Measurements from ENCODE around the gene SLC27A2. TPM values are rescaled to one million over a fixed set of nuclear protein-coding genes. Genes with fewer than 3 reads are reported as not detected.

The SLC27A2 gene
- total and polyA plus RNA-seq, 2 experiments from 2014 or later = 2.8 to 9.4 TPM

GRCh38 chr15:50176869-50177268 is 5.1 kb upstream of the SLC27A2 start (continued):
- TF ChIP-seq ETS1 (IDR thresholded peaks at IDR 0.05) (no peak), ZNF331 (CRISPR knock-in tag; IDR thresholded peaks at IDR 0.05; ENCODE audit: low read depth) (no peak), POLR2AphosphoS5 (IDR thresholded peaks at IDR 0.05; ENCODE audit: low read depth) (no peak)

- ATAC-seq = no peak
- H3K4me3 Mint-ChIP-seq = no peak overlapping the region
- no peaks in the 10 kb centered on the region; the same call in 2 of the 3 replicates for H3K36me3 Mint-ChIP-seq (ENCODE audit: low read depth)
- Histone ChIP-seq H3K79me2 (replicated peaks; ENCODE audit: insufficient read depth) (no peaks in the 10 kb centered on the region), H3K4me3 (no peak overlapping the region), H3F3A (replicated peaks; ENCODE audit: low read depth) (0 out of 2 replicates have a peak, but pooled peaks cover 3% of the 10 kb centered on the region), H3K4me1 (ENCODE audit: insufficient read depth) (peaks cover 16% of the 10 kb centered on the region), H3K27me3 (ENCODE audit: insufficient read depth) (peaks cover 51% of the 10 kb centered on the region), H3K27ac (ENCODE audit: low read depth) (no peak overlapping the region), H3K4me2 (no peak overlapping the region), H3K9me2 (ENCODE audit: insufficient read depth) (peaks cover 6% of the 10 kb centered on the region; the same call in 1 of the 2 replicates), H2AFZ (0 out of 2 replicates have a peak overlapping the region, but pooled peaks have one; percentile 10), H4K20me1 (replicated peaks; ENCODE audit: insufficient read depth) (no peaks in the 10 kb centered on the region), H3K36me3 (ENCODE audit: insufficient read depth) (no peaks in the 10 kb centered on the region)
- H3K27me3 Mint-ChIP-seq (ENCODE audit: insufficient read depth, low read depth, poor library complexity) = peaks cover 28% of the 10 kb centered on the region
- peaks cover 23% of the 10 kb centered on the region for H3K4me1 Mint-ChIP-seq
- no peaks in the 10 kb centered on the region for H3K9me3 Mint-ChIP-seq
- no peak overlapping the region for H3K27ac Mint-ChIP-seq
- no peak for DNase-seq (ENCODE audit: low spot score)
- TF ChIP-seq NANOG (IDR thresholded peaks at IDR 0.05; ENCODE audit: borderline replicate concordance) (no peak), ZNF462 (CRISPR knock-in tag; IDR thresholded peaks at IDR 0.05) (no peak), ZNF331 (CRISPR knock-in tag; IDR thresholded peaks at IDR 0.05; ENCODE audit: low read depth) (no peak), ETS1 (IDR thresholded peaks at IDR 0.05) (no peak), REST (IDR thresholded peaks at IDR 0.05; ENCODE audit: unreplicated experiment) (no peak), EZH2 (IDR thresholded peaks at IDR 0.05; ENCODE audit: low read depth, unreplicated experiment) (no peak), JUNB (IDR thresholded peaks at IDR 0.05; ENCODE audit: unreplicated experiment) (no peak), CTCF (conservative IDR thresholded peaks at IDR 0.05; ENCODE audit: low read depth in 2 of 2) (no peak), ZNF114 (CRISPR knock-in tag; IDR thresholded peaks at IDR 0.05) (no peak), STAT1 (IDR thresholded peaks at IDR 0.05; ENCODE audit: unreplicated experiment) (no peak), POLR2AphosphoS5 (IDR thresholded peaks at IDR 0.05; ENCODE audit: low read depth) (no peak)
Measured at GRCh38 chr15:50180091-50180490, 1.9 kb upstream of the SLC27A2 start.

Data from GM23338 (cell line).